Adrenal gland (tissue), 5 donors: ENCODE measurements around the gene DOCK3.

Source experiments
- CTCF ChIP-seq, 6 experiments: fragments of 450-650 bp in 4 of 6; fragments of 200-600 bp in 2 of 6; sonication (generic) in 1 of 6; IDR thresholded peaks; 1 replicate in 5 of 6; 2 replicates in 1 of 6; pipeline versions ENCODE4 v1.5.1 to v1.8.0; 2016 to 2021; ENCODE audit warnings: antibody characterized with exemption in 6 of 6, mild to moderate bottlenecking in 2 of 6, moderate library complexity in 1 of 6
- POLR2A ChIP-seq, 2 donors: fragments of 450-650 bp; IDR thresholded peaks; one replicate each; pipeline ENCODE4 v1.6.1; 2017; ENCODE audit warnings: antibody characterized with exemption in 2 of 2, mild to moderate bottlenecking in 2 of 2, moderate library complexity in 1 of 2
- donor health status: DM: no; HTN: no; CAD: no.

DNA sequence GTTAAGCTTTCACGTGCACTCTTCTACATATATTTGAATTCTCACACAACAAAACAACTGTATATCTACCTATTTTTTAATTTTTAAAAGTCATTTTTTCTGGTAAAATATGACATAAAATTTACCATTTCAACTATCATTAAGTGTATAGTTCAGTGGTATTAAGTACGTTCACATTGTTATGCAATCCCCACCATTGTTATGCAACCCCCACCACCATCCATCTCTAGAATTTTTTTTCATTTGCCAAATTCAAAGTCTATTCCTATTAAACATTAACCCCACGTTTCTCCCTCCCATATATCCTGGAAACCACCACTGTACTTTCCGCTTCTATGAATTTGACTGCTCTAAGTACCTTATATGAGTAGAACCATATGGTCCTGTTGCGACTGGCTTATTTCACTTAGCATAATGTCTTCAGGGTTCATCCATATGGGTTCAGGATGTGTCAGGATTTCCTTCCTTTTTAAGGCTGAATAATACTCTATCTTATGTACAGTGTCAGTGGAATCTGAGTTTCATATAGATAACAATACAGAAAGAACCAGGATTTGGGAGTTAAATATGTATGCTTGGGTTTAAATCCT, 279.2 kb downstream of the DOCK3 start:
- TF ChIP-seq POLR2A (IDR thresholded peaks at IDR 0.05) (no peak), CTCF (IDR thresholded peaks at IDR 0.05) (no peak)
